GM12872 (cell line): ENCODE results near the gene ZNF444.

ENCODE experiments used
- CTCF ChIP-seq: IDR thresholded peaks from 3 replicates; pipeline ENCODE4 v1.5.1; 2011; ENCODE audit warnings: low read depth, mild to moderate bottlenecking, low read length, moderate library complexity; ENCODE audit not compliant: insufficient read depth

Gene ZNF444

GRCh38 chr19:56097776-56098175 is 43.3 kb upstream of the ZNF444 start:
- no peak for TF ChIP-seq CTCF

GRCh38 chr19:56098731-56099568 is 42.1 kb upstream of the ZNF444 start:
- no peak for TF ChIP-seq CTCF

GRCh38 chr19:56099638-56100539 is 41.2 kb upstream of the ZNF444 start:
- TF ChIP-seq CTCF: no peak

GRCh38 chr19:56101095-56101494 is 40.0 kb upstream of the ZNF444 start:
- TF ChIP-seq CTCF: no peak

GRCh38 chr19:56101746-56102535 is 39.1 kb upstream of the ZNF444 start:
- TF ChIP-seq CTCF: no peak

- TF ChIP-seq CTCF: no peak
Observed at GRCh38 chr19:56103027-56103614, 38.0 kb upstream of the ZNF444 start.
